Stomach (tissue), 9 donors: ENCODE data around the gene ZNF70. TPM values are rescaled to one million over a fixed set of nuclear protein-coding genes. Genes with fewer than 3 reads are reported as not detected.

Source experiments
- DNase-seq, 2 donors: peaks; one replicate each; pipeline versions ENCODE4 v3.0.0 to v3.0.0-alpha.2; 2013 to 2019
- H3K27ac ChIP-seq, 5 donors: fragments of 200-600 bp in 4 of 5; sonication (generic) in 4 of 5; one replicate each; pipeline ENCODE4 v1.5.1; 2013 to 2019; ENCODE audit warnings: mild to moderate bottlenecking in 1 of 5, moderate library complexity in 1 of 5
- H3K27me3 ChIP-seq, 3 donors: fragments of 200-600 bp; sonication (generic); one replicate each; pipeline ENCODE4 v1.5.1; 2017 to 2019; ENCODE audit warnings: mixed run types in 1 of 3
- H3K36me3 ChIP-seq, 4 donors: fragments of 200-600 bp; sonication (generic); 1 replicate in 3 of 4; 2 replicates in 1 of 4; pipeline ENCODE4 v1.5.1; 2016 to 2019
- H3K4me1 ChIP-seq, 4 donors: fragments of 200-600 bp; sonication (generic); one replicate each; pipeline ENCODE4 v1.5.1; 2016 to 2019
- H3K4me3 ChIP-seq, 4 donors: fragments of 200-600 bp; sonication (generic) in 3 of 4; one replicate each; pipeline ENCODE4 v1.5.1; 2016 to 2019; ENCODE audit warnings: mild to moderate bottlenecking in 1 of 4
- H3K9me3 ChIP-seq, 4 donors: fragments of 200-600 bp; sonication (generic); one replicate each; pipeline ENCODE4 v1.5.1; 2016 to 2019
- EP300 ChIP-seq: sonication (generic); formaldehyde crosslinking; IDR thresholded peaks from one replicate; pipeline ENCODE4 v1.6.1; 2017; ENCODE audit warnings: antibody characterized with exemption
- POLR2A ChIP-seq, 4 donors: fragments of 450-650 bp; IDR thresholded peaks; one replicate each; pipeline ENCODE4 v1.6.1; 2016; ENCODE audit warnings: antibody characterized with exemption in 4 of 4, control low read depth in 2 of 4, mild to moderate bottlenecking in 1 of 4, moderate library complexity in 1 of 4
- POLR2AphosphoS5 ChIP-seq, 3 donors: sonication (generic); formaldehyde crosslinking; IDR thresholded peaks; one replicate each; pipeline ENCODE4 v1.6.1; 2016; ENCODE audit warnings: antibody characterized with exemption in 3 of 3
- WGBS, 5 donors: extraction: QIAGEN DNeasy Blood & Tissue Kit in 3 of 5; methylation state at CpG; one replicate each; pipeline versions ENCODE4 v1.1.5 to v1.1.7; 2013 to 2018; 5-methylcytosine and 5-hydroxymethylcytosine counted together
- intact Hi-C: fragments of 100-400 bp; cut with DNase I; formaldehyde crosslinking; loops from one replicate; pipeline ENCODE4 v1.15.1; 2023; ENCODE audit warnings: low total_unique reads
- polyA plus RNA-seq, 3 donors: library from polyadenylated mRNA; stranded (reverse); fragments of 200-250 nt; gene quantifications; one replicate each; pipeline ENCODE4 v1.2.3, GENCODE V29; 2013
- total RNA-seq, 5 donors: library from RNA; depleted of rRNA; stranded (reverse); fragments of >200 nt; gene quantifications; one replicate each; pipeline versions ENCODE4 v1.1.0 to v1.2.3, GENCODE V29; 2014 to 2016
- TF ChIP-seq, protein P1 (sequence below), 7 experiments: fragments of 450-650 bp in 4 of 7; fragments of 200-600 bp in 3 of 7; sonication (generic) in 3 of 7; IDR thresholded peaks; one replicate each; pipeline ENCODE4 v1.5.1; 2016 to 2019; ENCODE audit warnings: antibody characterized with exemption in 7 of 7, control low read depth in 2 of 7, mild to moderate bottlenecking in 1 of 7
- donor health status: healthy with polysubstance abuse.
- donor health status: Bipolar disorder and iron deficiency.
- donor health status: healthy.

Gene ZNF70
- total and polyA plus RNA-seq, 8 donors = 0.58 to 9.4 (median 2.1) TPM

DNA sequence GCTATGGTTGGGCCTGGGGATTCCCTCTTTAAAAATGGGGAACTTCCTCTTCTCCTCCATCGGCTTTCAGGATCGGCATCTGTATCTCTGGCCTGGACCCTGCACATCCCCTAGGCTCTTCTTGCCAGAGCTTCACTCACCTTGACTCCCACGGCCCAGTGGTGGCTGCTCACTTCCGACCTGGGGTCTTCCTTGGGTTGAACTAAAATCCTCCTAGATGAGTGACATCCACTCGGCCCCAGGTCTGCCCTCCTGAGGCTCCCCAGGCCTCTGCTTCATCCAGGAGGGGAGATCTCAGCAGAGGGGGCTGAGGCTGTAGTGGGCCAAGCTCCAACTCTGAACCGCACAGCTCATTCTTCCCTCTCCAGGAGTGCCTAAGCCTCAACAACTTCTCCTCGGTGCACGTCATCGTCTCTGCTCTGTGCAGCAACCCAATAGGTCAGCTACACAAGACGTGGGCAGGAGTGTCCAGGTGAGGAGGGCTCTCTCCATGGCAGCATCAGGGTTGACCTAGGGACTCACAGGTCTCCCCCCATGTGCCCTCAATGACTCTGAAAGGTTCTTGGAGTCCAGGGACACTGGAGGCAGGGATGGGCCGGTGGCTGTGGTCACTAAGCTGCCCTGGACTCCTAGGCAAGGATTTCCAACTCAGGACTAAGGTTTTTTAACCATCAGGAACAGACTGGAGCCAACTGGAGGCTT, 56.8 kb downstream of the ZNF70 start:
- H3K27me3 ChIP-seq = no peaks in the 10 kb centered on the region
- TF ChIP-seq, protein P1, sequence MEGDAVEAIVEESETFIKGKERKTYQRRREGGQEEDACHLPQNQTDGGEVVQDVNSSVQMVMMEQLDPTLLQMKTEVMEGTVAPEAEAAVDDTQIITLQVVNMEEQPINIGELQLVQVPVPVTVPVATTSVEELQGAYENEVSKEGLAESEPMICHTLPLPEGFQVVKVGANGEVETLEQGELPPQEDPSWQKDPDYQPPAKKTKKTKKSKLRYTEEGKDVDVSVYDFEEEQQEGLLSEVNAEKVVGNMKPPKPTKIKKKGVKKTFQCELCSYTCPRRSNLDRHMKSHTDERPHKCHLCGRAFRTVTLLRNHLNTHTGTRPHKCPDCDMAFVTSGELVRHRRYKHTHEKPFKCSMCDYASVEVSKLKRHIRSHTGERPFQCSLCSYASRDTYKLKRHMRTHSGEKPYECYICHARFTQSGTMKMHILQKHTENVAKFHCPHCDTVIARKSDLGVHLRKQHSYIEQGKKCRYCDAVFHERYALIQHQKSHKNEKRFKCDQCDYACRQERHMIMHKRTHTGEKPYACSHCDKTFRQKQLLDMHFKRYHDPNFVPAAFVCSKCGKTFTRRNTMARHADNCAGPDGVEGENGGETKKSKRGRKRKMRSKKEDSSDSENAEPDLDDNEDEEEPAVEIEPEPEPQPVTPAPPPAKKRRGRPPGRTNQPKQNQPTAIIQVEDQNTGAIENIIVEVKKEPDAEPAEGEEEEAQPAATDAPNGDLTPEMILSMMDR (IDR thresholded peaks at IDR 0.05) = no peak
- TF ChIP-seq POLR2A (IDR thresholded peaks at IDR 0.05) = no peak
- WGBS, 5 donors = 92 to 96% (median 94%) methylated on average over 6 to 11 of the region's 11 CpGs
- peaks cover 0 to 8% (median 0%) of the 10 kb centered on the region in 4 donors for H3K4me1 ChIP-seq
- DNase-seq = no peak
- peaks cover 19 to 96% (median 80%) of the 10 kb centered on the region in 4 donors for H3K36me3 ChIP-seq
- H3K27ac ChIP-seq = no peak overlapping the region
- no peaks in the 10 kb centered on the region for H3K9me3 ChIP-seq
- H3K4me3 ChIP-seq = no peak overlapping the region
- intact Hi-C loops = no loop called here

DNA sequence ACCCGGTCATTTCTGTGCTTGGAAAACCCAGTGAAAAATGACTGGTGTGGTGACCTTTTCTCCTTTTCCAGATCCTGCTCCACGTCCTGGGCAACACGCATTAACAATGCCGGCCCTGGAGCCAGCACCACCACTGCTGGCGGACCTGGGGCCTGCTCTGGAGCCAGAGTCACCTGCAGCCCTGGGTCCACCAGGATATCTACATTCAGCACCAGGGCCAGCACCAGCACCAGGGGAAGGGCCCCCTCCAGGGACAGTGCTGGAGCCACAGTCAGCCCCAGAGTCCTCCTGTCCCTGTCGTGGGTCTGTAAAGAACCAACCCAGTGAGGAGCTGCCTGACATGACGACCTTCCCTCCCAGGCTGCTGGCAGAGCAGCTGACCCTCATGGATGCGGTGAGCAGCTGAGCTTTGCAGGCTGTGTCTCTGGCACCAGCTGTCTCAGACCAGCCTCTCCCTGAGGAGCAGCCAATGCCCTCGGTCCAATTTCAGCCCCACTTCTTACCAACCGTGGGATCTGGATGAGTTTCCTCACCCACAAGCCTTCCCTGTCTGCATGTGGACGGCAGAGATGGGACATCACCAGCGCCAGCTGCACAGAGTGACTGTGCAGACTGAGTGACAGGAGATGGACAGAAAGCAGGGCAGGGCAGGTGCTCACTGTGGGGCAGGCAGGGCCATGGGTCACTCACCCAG, 58.2 kb downstream of the ZNF70 start:
- WGBS, 5 donors = 90 to 95% (median 92%) methylated on average over 8 to 12 of the region's 12 CpGs
- TF ChIP-seq POLR2AphosphoS5 (IDR thresholded peaks at IDR 0.05) = no peak
- TF ChIP-seq EP300 = no peak
- no peak for TF ChIP-seq POLR2A (IDR thresholded peaks at IDR 0.05)
- TF ChIP-seq, protein P1 (IDR thresholded peaks at IDR 0.05) = no peak
- Histone ChIP-seq H3K27me3 (no peaks in the 10 kb centered on the region), H3K4me3 (no peak overlapping the region), H3K27ac (no peak overlapping the region), H3K4me1 (peaks cover 0 to 8% (median 0%) of the 10 kb centered on the region in 4 donors), H3K9me3 (no peaks in the 10 kb centered on the region), H3K36me3 (peaks cover 19 to 92% (median 79%) of the 10 kb centered on the region in 4 donors)
- intact Hi-C loops = no loop called here
- no peak for DNase-seq

DNA sequence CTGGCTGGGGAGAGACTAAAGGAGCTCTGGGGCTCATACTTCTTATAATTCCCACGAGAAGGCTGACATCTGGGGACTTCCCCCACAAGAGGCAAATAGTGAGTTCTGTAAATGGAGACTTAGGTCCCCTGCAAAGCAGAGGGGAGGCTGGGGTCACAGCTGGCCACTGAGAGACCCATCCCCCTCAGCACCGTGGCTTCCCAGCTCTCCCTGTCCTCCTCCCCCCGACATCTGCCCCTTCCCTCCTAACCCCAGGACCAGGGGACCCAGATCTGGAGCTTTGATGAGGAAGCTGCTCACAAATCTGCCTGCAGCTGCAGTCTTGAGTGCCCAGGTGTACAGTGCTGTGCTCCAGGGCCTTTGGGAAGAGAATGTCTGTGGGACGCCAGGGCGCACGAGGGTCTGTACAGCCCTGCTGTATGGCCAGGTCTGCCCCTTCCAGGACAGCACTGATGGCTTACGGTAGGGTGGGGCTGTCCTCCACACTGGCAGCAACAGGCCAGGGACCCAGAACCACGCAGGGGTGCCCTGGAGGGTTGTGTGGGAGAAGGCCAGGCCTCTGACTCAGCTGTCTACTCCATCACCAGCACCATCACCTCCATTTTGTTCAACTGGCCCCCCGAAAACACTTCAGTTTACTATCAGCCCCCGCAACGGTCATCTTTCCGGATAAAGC, 59.0 kb downstream of the ZNF70 start:
- no peak for TF ChIP-seq POLR2A (IDR thresholded peaks at IDR 0.05)
- TF ChIP-seq, protein P1 (IDR thresholded peaks at IDR 0.05) = no peak
- TF ChIP-seq EP300 = no peak
- no peak for TF ChIP-seq POLR2AphosphoS5 (IDR thresholded peaks at IDR 0.05)
- H3K4me3 ChIP-seq = no peak overlapping the region
- 90 to 93% (median 91%) methylated on average over 12 of the region's 12 CpGs for WGBS, 5 donors
- H3K27ac ChIP-seq = no peak overlapping the region
- H3K36me3 ChIP-seq = peaks cover 19 to 83% (median 76%) of the 10 kb centered on the region in 4 donors
- H3K4me1 ChIP-seq = peaks cover 0 to 8% (median 0%) of the 10 kb centered on the region in 4 donors
- no peaks in the 10 kb centered on the region for H3K9me3 ChIP-seq
- intact Hi-C loops = no loop called here
- H3K27me3 ChIP-seq = no peaks in the 10 kb centered on the region
- DNase-seq = no peak

DNA sequence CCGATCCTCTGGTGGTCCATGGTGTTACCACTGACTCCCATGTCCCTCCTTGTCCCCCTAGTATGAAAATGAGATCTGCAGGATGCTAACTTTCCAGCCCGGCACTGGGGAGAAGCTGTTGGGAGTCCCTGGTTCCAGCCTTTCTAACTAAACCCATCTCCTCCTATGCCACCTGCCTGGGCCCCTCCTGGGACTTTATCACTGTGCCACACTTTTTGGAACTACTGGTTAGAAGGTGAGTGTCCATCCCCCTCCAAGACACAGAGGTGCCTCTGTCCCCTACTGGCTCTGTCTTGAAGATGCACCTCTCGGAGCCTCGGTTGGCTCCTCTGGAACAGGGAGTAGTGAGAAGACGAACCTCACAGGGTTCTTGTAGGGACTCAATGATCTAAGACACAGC, 60.2 kb downstream of the ZNF70 start, which contains the start of gene RGL4:
Gene RGL4 (plus strand): TSS at position 301 of the 400 bp plus-strand sequence. CDS start 1,018 bp downstream, outside the sequence.
- TF ChIP-seq POLR2A (IDR thresholded peaks at IDR 0.05) = no peak
- no peak for TF ChIP-seq POLR2AphosphoS5 (IDR thresholded peaks at IDR 0.05)
- TF ChIP-seq, protein P1 (IDR thresholded peaks at IDR 0.05) = no peak
- no peak for TF ChIP-seq EP300
- 89 to 97% (median 94%) methylated on average over 5 of the region's 5 CpGs for WGBS, 5 donors
- DNase-seq = peak in 1 of 2 donors; percentile 20
- Histone ChIP-seq H3K36me3 (peaks cover 19 to 73% (median 65%) of the 10 kb centered on the region in 4 donors), H3K9me3 (no peaks in the 10 kb centered on the region), H3K27me3 (no peaks in the 10 kb centered on the region), H3K4me1 (peaks cover 0 to 7% (median 0%) of the 10 kb centered on the region in 4 donors), H3K27ac (no peak within 1 kb of the TSS), H3K4me3 (no peak within 1 kb of the TSS)
- intact Hi-C loops = no loop called here
